GM18951 (cell line): Measurements from ENCODE around the gene OR52N1.

ENCODE experiments used
- POLR2A ChIP-seq: IDR thresholded peaks from 4 replicates; pipeline ENCODE4 v1.6.1; 2011; ENCODE audit warnings: mild to moderate bottlenecking; ENCODE audit not compliant: insufficient read length, insufficient read depth; ENCODE audit errors: extremely low read depth
- in situ Hi-C: fragments of 300-500 bp; cut with MboI; formaldehyde crosslinking; loops from one replicate; pipeline ENCODE4 v1.12.0; 2022; ENCODE audit warnings: low sequenced_read_pairs, mixed read lengths, inconsistent platforms; ENCODE audit not compliant: unreplicated experiment

Gene OR52N1

GRCh38 chr11:5791165-5791564, at the start of gene OR52N1:
TSS of gene OR52N1 (minus strand) at chr11:5791265. CDS start at chr11:5788816, 2,449 bp downstream.
- in situ Hi-C loops = no loop called here

DNA sequence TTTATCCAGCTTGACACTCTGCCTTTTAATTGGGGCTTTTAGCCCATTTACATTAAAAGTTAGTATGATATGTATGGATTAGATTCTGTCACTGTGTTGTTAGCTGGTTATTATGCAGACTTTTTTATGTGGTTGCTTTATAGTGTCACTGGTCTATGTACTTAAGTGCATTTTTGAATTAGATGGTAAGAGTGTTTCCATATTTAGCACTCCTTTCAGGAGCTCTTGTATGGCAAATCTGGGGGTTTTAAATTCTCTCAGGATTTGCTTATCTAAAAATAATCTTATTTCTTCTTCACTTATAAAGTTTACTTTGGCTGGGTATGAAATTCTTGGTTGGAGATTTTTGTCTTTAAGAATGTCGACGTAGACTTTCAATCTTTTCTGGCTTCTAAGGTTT, 46.6 kb upstream of the OR52N1 start:
- in situ Hi-C loops = no loop called here
- no peak for TF ChIP-seq POLR2A

More at GRCh38 chr11:5791165-5791564, at the start of gene OR52N1:
- no peak for TF ChIP-seq POLR2A

- in situ Hi-C loops = no loop called here
- TF ChIP-seq POLR2A = no peak
These were observed 42.4 kb upstream of the OR52N1 start for GRCh38 chr11:5833446-5833845.

GRCh38 chr11:5831196-5831829, 40.2 kb upstream of the OR52N1 start:
- no peak for TF ChIP-seq POLR2A

DNA sequence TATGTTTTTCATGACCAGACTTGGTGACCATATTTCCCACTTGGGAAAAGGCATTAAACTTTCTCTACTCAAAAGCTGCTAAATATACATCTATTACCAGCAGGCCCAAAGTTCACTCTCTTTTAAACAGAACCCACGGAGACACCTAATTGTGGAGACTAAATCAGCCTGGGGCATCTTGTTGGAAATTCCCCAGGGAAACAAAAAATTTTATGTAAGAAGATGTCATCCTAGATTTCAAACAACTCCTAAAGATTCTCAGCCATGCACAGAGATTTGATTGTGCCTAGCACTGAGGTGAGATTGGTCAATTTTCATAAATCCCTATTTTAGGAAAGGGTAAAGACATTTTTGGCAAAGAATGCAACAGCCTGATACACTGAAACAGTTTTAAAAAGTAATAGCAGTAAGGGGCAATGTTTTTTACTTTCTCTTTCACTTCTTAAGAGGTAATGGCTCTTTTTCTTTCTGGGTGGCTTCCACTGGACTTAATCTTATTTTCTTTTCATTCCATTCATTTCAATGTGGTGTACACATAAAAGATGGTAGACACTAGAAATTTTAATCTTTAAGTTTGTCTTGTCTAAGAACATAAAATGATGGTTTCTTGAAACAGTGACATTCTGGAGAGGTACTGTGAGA, 27.3 kb upstream of the OR52N1 start:
- in situ Hi-C loops = loop anchor here (25.0 kb wide), 1 partner anchor 356 kb away; no protein-coding TSS in a partner anchor
- TF ChIP-seq POLR2A = no peak

More at GRCh38 chr11:5831196-5831829, 40.2 kb upstream of the OR52N1 start:
- in situ Hi-C loops = no loop called here

DNA sequence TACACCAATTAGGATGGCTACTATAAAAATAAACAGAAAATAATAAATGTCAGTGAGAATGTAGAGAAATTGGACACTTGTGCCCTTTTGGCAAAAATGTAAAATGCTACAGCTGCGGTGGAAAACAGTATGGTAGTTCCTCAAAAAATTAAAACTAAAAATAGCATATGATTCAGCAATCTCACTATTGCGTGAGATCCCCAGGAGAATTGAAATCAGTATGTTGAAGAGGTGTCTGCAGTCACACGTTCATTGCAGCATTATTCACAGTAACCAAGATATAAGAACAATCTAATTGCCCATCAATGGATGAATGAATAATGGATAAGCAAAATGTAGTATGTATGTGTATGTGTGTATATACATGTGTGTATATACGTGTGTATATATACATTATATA, 24.5 kb upstream of the OR52N1 start:
- in situ Hi-C loops = loop anchor here (25.0 kb wide), 1 partner anchor 353 kb away; no protein-coding TSS in a partner anchor
- no peak for TF ChIP-seq POLR2A

GRCh38 chr11:5809905-5810795, 19.1 kb upstream of the OR52N1 start:
- in situ Hi-C loops = loop anchor here (25.0 kb wide), 1 partner anchor 348 kb away; no protein-coding TSS in a partner anchor
- no peak for TF ChIP-seq POLR2A

GRCh38 chr11:5809122-5809519, 18.1 kb upstream of the OR52N1 start:
- TF ChIP-seq POLR2A = no peak
- in situ Hi-C loops = loop anchor here (25.0 kb wide), 1 partner anchor 347 kb away; no protein-coding TSS in a partner anchor

DNA sequence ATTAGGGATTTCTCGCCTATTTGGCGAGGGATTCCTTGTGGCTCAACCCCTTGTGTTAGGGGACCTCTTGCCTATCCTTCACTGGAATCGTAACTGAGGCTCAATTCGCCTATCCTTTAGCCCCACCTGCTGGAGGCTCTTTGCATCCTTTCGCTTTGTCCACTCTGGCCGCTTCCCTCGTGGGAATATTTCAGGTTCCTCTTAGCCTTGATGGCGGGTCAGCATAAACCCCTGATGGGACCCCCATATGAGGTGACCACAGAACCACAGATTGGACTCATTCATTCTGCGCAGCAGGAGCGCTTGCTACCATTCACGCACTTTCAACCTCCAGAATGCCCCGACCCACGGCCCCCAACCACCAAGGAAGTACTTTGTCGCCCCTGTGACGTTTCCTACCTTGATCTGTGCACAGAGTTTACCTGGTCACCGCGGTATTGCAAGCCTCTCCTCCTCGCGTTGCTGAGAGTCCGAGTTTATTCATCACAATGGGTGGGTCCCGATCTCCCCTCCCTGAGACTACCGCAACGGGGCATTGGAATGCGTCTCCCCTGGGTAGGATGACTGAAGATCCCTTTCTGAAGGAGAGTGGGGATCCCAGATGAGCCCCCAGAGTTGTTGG, 17.5 kb upstream of the OR52N1 start, which contains the start of gene OR52N2:
TSS of gene OR52N2 (plus strand) at position 425 of the 622 bp plus-strand sequence. CDS start 11,412 bp downstream, outside the sequence.
- in situ Hi-C loops = loop anchor here (25.0 kb wide), 1 partner anchor 346 kb away; no protein-coding TSS in a partner anchor
- no peak for TF ChIP-seq POLR2A

DNA sequence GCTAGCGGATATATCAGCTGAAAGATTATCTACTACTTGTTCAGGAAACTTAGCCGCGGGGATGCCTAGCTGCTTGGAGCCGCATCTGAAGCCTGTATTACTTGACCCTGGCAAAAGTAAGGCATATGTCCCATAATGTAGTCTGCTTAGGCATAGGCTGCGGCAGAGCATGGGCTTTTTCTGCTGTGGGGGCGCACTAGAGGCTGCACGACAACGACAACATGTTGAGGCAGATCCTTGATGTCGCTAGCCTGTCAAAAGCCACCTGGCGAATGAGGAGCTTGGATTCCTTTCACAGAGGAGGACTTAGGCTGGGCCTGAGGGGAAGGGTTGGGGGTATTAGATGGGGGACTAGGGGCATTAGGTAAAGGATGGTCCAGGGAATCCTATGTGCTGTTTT, 16.5 kb upstream of the OR52N1 start:
- in situ Hi-C loops = loop anchor here (25.0 kb wide), 1 partner anchor 345 kb away; no protein-coding TSS in a partner anchor
- no peak for TF ChIP-seq POLR2A

GRCh38 chr11:5803982-5804381, 12.9 kb upstream of the OR52N1 start:
- no peak for TF ChIP-seq POLR2A
- in situ Hi-C loops = loop anchor here (25.0 kb wide), 1 partner anchor 342 kb away; no protein-coding TSS in a partner anchor

DNA sequence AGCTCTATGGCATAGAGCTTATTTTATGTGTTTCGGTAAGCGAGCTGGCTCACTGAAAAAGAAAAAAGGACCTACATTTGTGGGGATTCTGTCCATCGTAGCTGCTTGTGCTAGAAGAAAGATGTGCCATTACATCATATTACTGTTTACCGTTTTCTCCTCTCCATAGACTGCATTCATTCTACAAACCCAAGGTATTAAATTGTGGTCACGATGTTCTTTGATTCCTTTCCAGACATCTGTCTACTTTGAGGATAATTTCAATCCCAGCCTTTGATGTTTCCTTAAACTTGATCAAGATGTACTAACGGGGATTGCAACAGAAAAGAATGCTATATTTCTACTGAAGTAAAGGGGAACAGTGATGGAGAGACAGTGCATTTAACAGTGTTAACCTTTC, 5.5 kb upstream of the OR52N1 start:
- in situ Hi-C loops = no loop called here
- TF ChIP-seq POLR2A = no peak
